Upper lobe of left lung (tissue), 4 donors: ENCODE data around the gene UTY.

Experiments
- CTCF ChIP-seq, 6 experiments: fragments of 450-650 bp in 4 of 6; fragments of 200-600 bp in 2 of 6; sonication (generic) in 2 of 6; IDR thresholded peaks; one replicate each; pipeline ENCODE4 v1.5.1; 2016 to 2019; ENCODE audit warnings: antibody characterized with exemption in 6 of 6
- EP300 ChIP-seq, 4 donors: sonication (generic); formaldehyde crosslinking; IDR thresholded peaks; one replicate each; pipeline ENCODE4 v1.5.1; 2017; ENCODE audit warnings: antibody characterized with exemption in 4 of 4, control low read depth in 2 of 4
- POLR2AphosphoS5 ChIP-seq, 2 donors: sonication (generic); formaldehyde crosslinking; IDR thresholded peaks; one replicate each; pipeline ENCODE4 v1.5.1; 2017; ENCODE audit warnings: antibody characterized with exemption in 2 of 2

- TF ChIP-seq CTCF (IDR thresholded peaks at IDR 0.05) (no peak), EP300 (IDR thresholded peaks at IDR 0.05) (no peak), POLR2AphosphoS5 (IDR thresholded peaks at IDR 0.05) (no peak)
These were observed 617 bp downstream of the UTY start for GRCh38 chrY:13479121-13479711.
